Stimulated activated CD4-positive, alpha-beta T cell treated with anti-CD3 and anti-CD28 coated beads, Interleukin-4, amount 100 ng/mL, for 48 hours (primary cell): ENCODE data around the gene MUS81.

Experiments
- DNase-seq, 2 donors: peaks; one replicate each; pipeline ENCODE4 v3.0.0-alpha.2; 2020; ENCODE audit warnings: low read depth in 2 of 2

Gene MUS81

GRCh38 chr11:65915821-65916251 is 55.6 kb downstream of the MUS81 start:
- no peak for DNase-seq
